HG02973 (cell line): Measurements from ENCODE around the gene PTPRF.

ENCODE experiments used
- ATAC-seq: cut with Tn5 transposase; IDR thresholded peaks from one replicate; pipeline ENCODE4 v1.9.1; 2021; ENCODE audit warnings: moderate library complexity; ENCODE audit not compliant: unreplicated experiment

The PTPRF gene

GRCh38 chr1:43551396-43551888 lies 20.8 kb downstream of the PTPRF start:
- no peak for ATAC-seq

GRCh38 chr1:43552059-43552742 lies 21.5 kb downstream of the PTPRF start:
- ATAC-seq: no peak

GRCh38 chr1:43552813-43553212 lies 22.1 kb downstream of the PTPRF start:
- ATAC-seq: no peak

- ATAC-seq: no peak
Measured at GRCh38 chr1:43554444-43554992, 23.8 kb downstream of the PTPRF start.

GRCh38 chr1:43556782-43557181 lies 26.1 kb downstream of the PTPRF start:
- ATAC-seq: no peak

GRCh38 chr1:43557744-43558245 lies 27.1 kb downstream of the PTPRF start:
- ATAC-seq: no peak

GRCh38 chr1:43558346-43558841 lies 27.7 kb downstream of the PTPRF start:
- ATAC-seq: no peak

GRCh38 chr1:43559714-43560113 lies 29.0 kb downstream of the PTPRF start:
- ATAC-seq: no peak

GRCh38 chr1:43560286-43560685 lies 29.6 kb downstream of the PTPRF start:
- no peak for ATAC-seq

GRCh38 chr1:43563876-43564539 lies 33.3 kb downstream of the PTPRF start:
- ATAC-seq: no peak

- ATAC-seq: no peak
Measured at GRCh38 chr1:43564551-43565348, 34.1 kb downstream of the PTPRF start.

GRCh38 chr1:43565600-43566360 lies 35.1 kb downstream of the PTPRF start:
- ATAC-seq: no peak

GRCh38 chr1:43566382-43567044 lies 35.8 kb downstream of the PTPRF start:
- ATAC-seq: no peak

- ATAC-seq: no peak
Measured at GRCh38 chr1:43569175-43569574, 38.5 kb downstream of the PTPRF start.

GRCh38 chr1:43570277-43570676 lies 39.6 kb downstream of the PTPRF start:
- no peak for ATAC-seq

GRCh38 chr1:43570715-43571114 lies 40.0 kb downstream of the PTPRF start:
- ATAC-seq: no peak

- no peak for ATAC-seq
Measured at GRCh38 chr1:43572084-43572483, 41.4 kb downstream of the PTPRF start.

- no peak for ATAC-seq
Measured at GRCh38 chr1:43572538-43572937, 41.9 kb downstream of the PTPRF start.

- ATAC-seq: no peak
Measured at GRCh38 chr1:43573066-43573800, 42.5 kb downstream of the PTPRF start.
